Epithelial cell of proximal tubule (primary cell): ENCODE measurements around the gene POLE. TPM values are rescaled to one million over a fixed set of nuclear protein-coding genes. Genes with fewer than 3 reads are reported as not detected.
A peak's percentile ranks its signal among the peaks of the same experiment; 100 is the strongest.

Experiments used
- DNase-seq: peaks from one replicate; pipeline ENCODE4 v3.0.0-alpha.2; 2011; ENCODE audit warnings: low read depth
- H3K4me3 ChIP-seq: 2 replicates; pipeline ENCODE4 v1.5.1; 2011; ENCODE audit warnings: low read depth, mild to moderate bottlenecking, low read length
- CTCF ChIP-seq: conservative IDR thresholded peaks from 2 replicates; pipeline ENCODE4 v1.5.1; 2012; ENCODE audit warnings: low read depth, mild to moderate bottlenecking, low read length
- total RNA-seq: library from RNA; depleted of rRNA; stranded (reverse); fragments of >200 nt; gene quantifications from 2 replicates; pipeline ENCODE4 v1.2.3, GENCODE V29; 2015

Gene POLE
- total RNA-seq, 1 donor from 2014 or later = 37.9 TPM

- TF ChIP-seq CTCF = no peak
- no peak for DNase-seq
- H3K4me3 ChIP-seq = no peak within 1 kb of the TSS
Measured at GRCh38 chr12:132618683-132619043, 68.5 kb downstream of the POLE start, which contains the start of gene P2RX2. Gene P2RX2 (plus strand): TSS chr12:132618776. CDS start chr12:132618817, 41 bp downstream.

- H3K4me3 ChIP-seq = no peak overlapping the region
- TF ChIP-seq CTCF = no peak
Measured at GRCh38 chr12:132617822-132618682, 69.1 kb downstream of the POLE start.

GRCh38 chr12:132617135-132617701 is 69.9 kb downstream of the POLE start:
- no peak for TF ChIP-seq CTCF
- no peak for DNase-seq
- no peak overlapping the region for H3K4me3 ChIP-seq

More at GRCh38 chr12:132617822-132618682, 69.1 kb downstream of the POLE start:
- DNase-seq = no peak

- DNase-seq = no peak
- no peak overlapping the region for H3K4me3 ChIP-seq
- TF ChIP-seq CTCF = no peak
Measured at GRCh38 chr12:132615579-132616038, 71.5 kb downstream of the POLE start.

- DNase-seq = no peak
- TF ChIP-seq CTCF = peak; percentile 89
- H3K4me3 ChIP-seq = no peak overlapping the region
Measured at GRCh38 chr12:132614861-132615578, 72.1 kb downstream of the POLE start.

GRCh38 chr12:132614029-132614428 is 73.1 kb downstream of the POLE start:
- H3K4me3 ChIP-seq = no peak overlapping the region
- no peak for TF ChIP-seq CTCF
- no peak for DNase-seq
